CD14-positive monocyte (primary cell): ENCODE results near the gene TRIM65. TPM values are rescaled to one million over a fixed set of nuclear protein-coding genes. Genes with fewer than 3 reads are reported as not detected.

Source experiments
- DNase-seq, 3 donors: peaks; one replicate each; pipeline ENCODE4 v3.0.0-alpha.2; 2011 to 2022
- H2AFZ ChIP-seq: 2 replicates; pipeline ENCODE4 v1.6.0; 2012; ENCODE audit warnings: mild to moderate bottlenecking, low read depth, low read length, inconsistent platforms; ENCODE audit not compliant: insufficient read depth, poor library complexity, severe bottlenecking
- H3K27ac ChIP-seq, 2 donors: 1 replicate in 1 of 2; 2 replicates in 1 of 2; pipeline ENCODE4 v1.5.1; 2012 to 2013; ENCODE audit warnings: low read length in 2 of 2, control low read depth in 1 of 2, inconsistent platforms in 1 of 2, low read depth in 1 of 2, mild to moderate bottlenecking in 1 of 2
- H3K27me3 ChIP-seq, 2 donors: one replicate each; pipeline versions ENCODE4 v1.6.0 to v1.6.1; 2011 to 2013; ENCODE audit warnings: low read length in 2 of 2; ENCODE audit not compliant: control insufficient read depth in 2 of 2, insufficient read depth in 2 of 2
- H3K36me3 ChIP-seq, 2 donors: replicated peaks in 1 of 2; 1 replicate in 1 of 2; 2 replicates in 1 of 2; pipeline versions ENCODE4 v1.5.1 to v1.6.1; 2012 to 2013; ENCODE audit warnings: low read length in 2 of 2, control low read depth in 1 of 2, inconsistent platforms in 1 of 2, mild to moderate bottlenecking in 1 of 2; ENCODE audit not compliant: insufficient read depth in 2 of 2, control insufficient read depth in 1 of 2
- H3K4me1 ChIP-seq, 2 donors: 1 replicate in 1 of 2; 2 replicates in 1 of 2; pipeline versions ENCODE4 v1.5.1 to v1.6.1; 2012 to 2013; ENCODE audit warnings: low read length in 2 of 2, control low read depth in 1 of 2, inconsistent platforms in 1 of 2, mild to moderate bottlenecking in 1 of 2, moderate library complexity in 1 of 2; ENCODE audit not compliant: insufficient read depth in 2 of 2, control insufficient read depth in 1 of 2
- H3K4me2 ChIP-seq: replicated peaks from 2 replicates; pipeline ENCODE3; 2012; ENCODE audit warnings: low read length, moderate library complexity, mild to moderate bottlenecking; ENCODE audit not compliant: poor library complexity, severe bottlenecking; ENCODE audit errors: extremely low read depth
- H3K4me3 ChIP-seq, 3 experiments: fragments of 200-600 bp in 1 of 3; sonication (generic) in 1 of 3; replicated peaks in 1 of 3; 1 replicate in 2 of 3; 2 replicates in 1 of 3; pipeline ENCODE4 v1.5.1; 2011 to 2013; ENCODE audit warnings: low read length in 3 of 3, mild to moderate bottlenecking in 3 of 3, control low read depth in 2 of 3, low read depth in 2 of 3, inconsistent platforms in 1 of 3, moderate library complexity in 1 of 3
- H3K79me2 ChIP-seq: 2 replicates; pipeline ENCODE4 v1.6.0; 2012; ENCODE audit warnings: mild to moderate bottlenecking, control low read depth, inconsistent platforms, low read length, moderate library complexity; ENCODE audit not compliant: insufficient read depth
- H3K9ac ChIP-seq: 2 replicates; pipeline ENCODE4 v1.6.0; 2017; ENCODE audit warnings: low read length, mild to moderate bottlenecking; ENCODE audit not compliant: insufficient read depth, poor library complexity, severe bottlenecking
- H3K9me3 ChIP-seq, 2 donors: replicated peaks in 1 of 2; 1 replicate in 1 of 2; 2 replicates in 1 of 2; pipeline versions ENCODE4 v1.5.1 to v1.6.1; 2012 to 2013; ENCODE audit warnings: low read length in 2 of 2, control low read depth in 1 of 2; ENCODE audit not compliant: control insufficient read depth in 1 of 2, insufficient read depth in 1 of 2
- H4K20me1 ChIP-seq: 2 replicates; pipeline ENCODE4 v1.6.0; 2012; ENCODE audit warnings: mild to moderate bottlenecking, low read length, control low read depth, moderate library complexity; ENCODE audit not compliant: insufficient read depth
- H3K27ac Mint-ChIP-seq, 7 donors: one replicate each; pipeline ENCODE4 v1.8.0; 2020; ENCODE audit warnings: mild to moderate bottlenecking in 7 of 7, mixed read lengths in 7 of 7, moderate library complexity in 6 of 7, inconsistent platforms in 2 of 7
- H3K27me3 Mint-ChIP-seq, 3 donors: one replicate each; pipeline ENCODE4 v1.8.0; 2021 to 2022; ENCODE audit warnings: low read depth in 3 of 3, mild to moderate bottlenecking in 3 of 3, mixed read lengths in 3 of 3, moderate library complexity in 3 of 3, inconsistent platforms in 1 of 3
- H3K36me3 Mint-ChIP-seq, 2 donors: one replicate each; pipeline ENCODE4 v1.8.0; 2020; ENCODE audit warnings: mixed read lengths in 2 of 2, inconsistent platforms in 1 of 2, mild to moderate bottlenecking in 1 of 2
- H3K4me1 Mint-ChIP-seq: one replicate; pipeline ENCODE4 v1.8.0; 2020; ENCODE audit warnings: mild to moderate bottlenecking, mixed read lengths
- H3K4me3 Mint-ChIP-seq, 2 donors: one replicate each; pipeline ENCODE4 v1.8.0; 2020; ENCODE audit warnings: mild to moderate bottlenecking in 2 of 2, mixed read lengths in 2 of 2, moderate library complexity in 1 of 2
- H3K9me3 Mint-ChIP-seq, 7 donors: one replicate each; pipeline ENCODE4 v1.8.0; 2020 to 2022; ENCODE audit warnings: mixed read lengths in 7 of 7, mild to moderate bottlenecking in 6 of 7, moderate library complexity in 6 of 7, inconsistent platforms in 2 of 7
- CTCF ChIP-seq: fragments of 200-600 bp; IDR thresholded peaks from one replicate; pipeline ENCODE4 v1.8.0; 2022; ENCODE audit warnings: antibody characterized with exemption, mild to moderate bottlenecking
- WGBS: methylation state at CpG from one replicate; pipeline ENCODE4 v1.1.5; 2013; ENCODE audit warnings: missing lambda C conversion rate; ENCODE audit not compliant: insufficient coverage; 5-methylcytosine and 5-hydroxymethylcytosine counted together
- intact Hi-C, 2 donors: fragments of 100-400 bp; cut with micrococcal nuclease; formaldehyde crosslinking; loops; one replicate each; pipeline versions ENCODE4 v1.15.0 to v1.15.1; 2023
- polyA plus RNA-seq, 3 donors: library from polyadenylated mRNA; depleted of rRNA in 1 of 3; unstranded in 2 of 3; stranded (reverse) in 1 of 3; fragments of 300-500 nt in 2 of 3; fragments of >200 nt in 1 of 3; fragmentation: Illumina TruSeq in 2 of 3; gene quantifications; 1 replicate in 2 of 3; 2 replicates in 1 of 3; pipeline ENCODE4 v1.2.3, GENCODE V29; 2012 to 2021

The TRIM65 gene
- polyA plus RNA-seq, 3 donors = 5.6 to 10.4 (median 5.9) TPM

- Histone ChIP-seq H3K9ac (no peak overlapping the region), H2AFZ (no peak overlapping the region), H3K27ac (no peak overlapping the region), H3K36me3 (peaks cover 15 to 34% of the 10 kb centered on the region in 2 donors), H3K79me2 (peaks cover 17% of the 10 kb centered on the region), H4K20me1 (peaks cover 23% of the 10 kb centered on the region), H3K9me3 (no peaks in the 10 kb centered on the region), H3K4me2 (no peak overlapping the region), H3K27me3 (no peaks in the 10 kb centered on the region), H3K4me1 (peaks cover 13 to 16% of the 10 kb centered on the region in 2 donors), H3K4me3 (no peak overlapping the region)
- WGBS = 95% methylated on average over 22 of the region's 32 CpGs
- Mint-ChIP-seq H3K27ac (no peak overlapping the region), H3K36me3 (peaks cover 16 to 31% of the 10 kb centered on the region in 2 donors), H3K4me3 (no peak overlapping the region), H3K4me1 (peaks cover 17% of the 10 kb centered on the region), H3K27me3 (peaks cover 0 to 3% (median 3%) of the 10 kb centered on the region in 3 donors), H3K9me3 (peaks cover 0 to 2% (median 0%) of the 10 kb centered on the region in 7 donors)
- no peak for DNase-seq
- intact Hi-C loops = no loop called here
- no peak for TF ChIP-seq CTCF
Observed at GRCh38 chr17:75891605-75892555, 4.9 kb downstream of the TRIM65 start.

- no peak overlapping the region for H3K4me3 ChIP-seq
- H3K36me3 ChIP-seq = peaks cover 15 to 34% of the 10 kb centered on the region in 2 donors
- no peak for DNase-seq
- TF ChIP-seq CTCF = no peak
- peaks cover 0 to under 1% (median 0%) of the 10 kb centered on the region in 7 donors for H3K9me3 Mint-ChIP-seq
- H3K79me2 ChIP-seq = peaks cover 17% of the 10 kb centered on the region
- no peaks in the 10 kb centered on the region for H3K9me3 ChIP-seq
- H4K20me1 ChIP-seq = peaks cover 23% of the 10 kb centered on the region
- no peak overlapping the region for H2AFZ ChIP-seq
- WGBS = 96% methylated on average over 30 of the region's 31 CpGs
- H3K4me3 Mint-ChIP-seq = no peak overlapping the region
- peaks cover 16 to 31% of the 10 kb centered on the region in 2 donors for H3K36me3 Mint-ChIP-seq
- no peaks in the 10 kb centered on the region for H3K27me3 ChIP-seq
- H3K27ac ChIP-seq = no peak overlapping the region
- intact Hi-C loops = no loop called here
- H3K9ac ChIP-seq = no peak overlapping the region
- peaks cover 13 to 14% of the 10 kb centered on the region in 2 donors for H3K4me1 ChIP-seq
- no peak overlapping the region for H3K4me2 ChIP-seq
- H3K27me3 Mint-ChIP-seq = peaks cover 0 to 3% (median 3%) of the 10 kb centered on the region in 3 donors
- H3K27ac Mint-ChIP-seq = no peak overlapping the region
- H3K4me1 Mint-ChIP-seq = peaks cover 17% of the 10 kb centered on the region
Observed at GRCh38 chr17:75891022-75891604, 5.6 kb downstream of the TRIM65 start.
